Trophoblast cell (in vitro differentiated cells and primary cell): ENCODE data around the gene ANXA7.

ENCODE experiments used
- DNase-seq, 2 donors: peaks; one replicate each; pipeline ENCODE4 v3.0.0-alpha.2; 2016
- H2AFZ ChIP-seq: 2 replicates; pipeline ENCODE4 v1.6.1; 2013; ENCODE audit warnings: low read length, moderate library complexity, mild to moderate bottlenecking; ENCODE audit not compliant: insufficient read depth, poor library complexity
- H2AK5ac ChIP-seq: 2 replicates; pipeline ENCODE4 v1.6.1; 2013; ENCODE audit warnings: mild to moderate bottlenecking, low read length
- H2BK120ac ChIP-seq: 2 replicates; pipeline ENCODE4 v1.6.1; 2013; ENCODE audit warnings: low read length, mild to moderate bottlenecking, moderate library complexity; ENCODE audit not compliant: insufficient read depth, poor library complexity
- H2BK12ac ChIP-seq: 2 replicates; pipeline ENCODE4 v1.6.1; 2013; ENCODE audit warnings: mild to moderate bottlenecking, low read length, moderate library complexity
- H2BK5ac ChIP-seq: 2 replicates; pipeline ENCODE4 v1.6.1; 2013; ENCODE audit warnings: low read length, low read depth, moderate library complexity, mild to moderate bottlenecking; ENCODE audit not compliant: poor library complexity
- H3K14ac ChIP-seq: 2 replicates; pipeline ENCODE4 v1.6.1; 2013; ENCODE audit warnings: mild to moderate bottlenecking, low read length
- H3K18ac ChIP-seq: 2 replicates; pipeline ENCODE4 v1.6.1; 2013; ENCODE audit warnings: mild to moderate bottlenecking, low read length
- H3K23ac ChIP-seq: 2 replicates; pipeline ENCODE4 v1.6.1; 2013; ENCODE audit warnings: low read length
- H3K27ac ChIP-seq: 2 replicates; pipeline ENCODE4 v1.5.1; 2013; ENCODE audit warnings: low read depth, mild to moderate bottlenecking, inconsistent platforms, low read length, moderate library complexity
- H3K27me3 ChIP-seq: 2 replicates; pipeline ENCODE4 v1.6.1; 2013; ENCODE audit warnings: inconsistent platforms, mild to moderate bottlenecking, low read length, moderate library complexity; ENCODE audit not compliant: insufficient read depth
- H3K36me3 ChIP-seq, 2 experiments: 1 replicate in 1 of 2; 2 replicates in 1 of 2; pipeline ENCODE4 v1.6.1; 2013; ENCODE audit warnings: low read length in 2 of 2, mild to moderate bottlenecking in 2 of 2, moderate library complexity in 1 of 2; ENCODE audit not compliant: insufficient read depth in 2 of 2, control insufficient read depth in 1 of 2
- H3K4ac ChIP-seq: 2 replicates; pipeline ENCODE4 v1.6.1; 2013; ENCODE audit warnings: low read depth, mild to moderate bottlenecking, low read length, moderate library complexity
- H3K4me1 ChIP-seq, 2 experiments: 1 replicate in 1 of 2; 2 replicates in 1 of 2; pipeline ENCODE4 v1.6.1; 2013; ENCODE audit warnings: low read length in 2 of 2, mild to moderate bottlenecking in 2 of 2, moderate library complexity in 1 of 2; ENCODE audit not compliant: insufficient read depth in 2 of 2, control insufficient read depth in 1 of 2
- H3K4me2 ChIP-seq: 2 replicates; pipeline ENCODE4 v1.6.1; 2013; ENCODE audit warnings: inconsistent platforms, mild to moderate bottlenecking, low read length, moderate library complexity
- H3K4me3 ChIP-seq: 2 replicates; pipeline ENCODE4 v1.5.1; 2013; ENCODE audit warnings: mild to moderate bottlenecking, low read depth, low read length, inconsistent platforms
- H3K79me1 ChIP-seq: one replicate; pipeline ENCODE4 v1.6.1; 2013; ENCODE audit warnings: low read length
- H3K79me2 ChIP-seq: 2 replicates; pipeline ENCODE4 v1.6.1; 2013; ENCODE audit warnings: low read length, mild to moderate bottlenecking; ENCODE audit not compliant: control insufficient read depth, insufficient read depth, poor library complexity
- H3K9ac ChIP-seq: 2 replicates; pipeline ENCODE4 v1.6.1; 2013; ENCODE audit warnings: mild to moderate bottlenecking, low read length
- H3K9me3 ChIP-seq: 2 replicates; pipeline ENCODE4 v1.6.1; 2013; ENCODE audit warnings: low read depth, mild to moderate bottlenecking, control low read depth, inconsistent platforms, low read length; ENCODE audit not compliant: insufficient read depth
- H4K12ac ChIP-seq: 2 replicates; pipeline ENCODE4 v1.6.1; 2013; ENCODE audit warnings: low read depth, mild to moderate bottlenecking, low read length, moderate library complexity
- H4K8ac ChIP-seq: 2 replicates; pipeline ENCODE4 v1.6.1; 2013; ENCODE audit warnings: low read depth, mild to moderate bottlenecking, low read length, moderate library complexity
- H4K91ac ChIP-seq: one replicate; pipeline ENCODE4 v1.6.1; 2013; ENCODE audit warnings: low read depth, mild to moderate bottlenecking, low read length, moderate library complexity
- WGBS: extraction: QIAGEN DNeasy Blood & Tissue Kit; methylation state at CpG from one replicate; pipeline ENCODE4 v1.1.7; 2013; ENCODE audit warnings: missing lambda C conversion rate; ENCODE audit not compliant: insufficient read length, insufficient coverage; ENCODE audit errors: extremely low coverage; 5-methylcytosine and 5-hydroxymethylcytosine counted together

Gene ANXA7

GRCh38 chr10:73408061-73408460 lies 5.8 kb downstream of the ANXA7 start:
- Histone ChIP-seq H3K36me3 (no peaks in the 10 kb centered on the region), H2BK5ac (no peak overlapping the region)
- WGBS: no CpG with 5 or more reads among the region's 5 CpGs

GRCh38 chr10:73407495-73407894 lies 6.4 kb downstream of the ANXA7 start:
- WGBS: no CpG with 5 or more reads among the region's 1 CpG
- Histone ChIP-seq H4K12ac (no peak overlapping the region), H3K79me2 (no peaks in the 10 kb centered on the region), H3K18ac (no peak overlapping the region), H3K9me3 (no peaks in the 10 kb centered on the region), H2AK5ac (no peak overlapping the region), H3K4me2 (no peak overlapping the region), H2AFZ (no peak overlapping the region), H2BK12ac (no peak overlapping the region), H4K8ac (no peak overlapping the region), H4K91ac (no peak overlapping the region), H2BK5ac (no peak overlapping the region), H3K14ac (no peak overlapping the region), H3K23ac (no peak overlapping the region), H3K4me1 (no peaks in the 10 kb centered on the region), H3K4ac (no peak overlapping the region), H3K36me3 (no peaks in the 10 kb centered on the region), H3K9ac (no peak overlapping the region), H2BK120ac (no peak overlapping the region), H3K27ac (no peak overlapping the region), H3K4me3 (no peak overlapping the region), H3K79me1 (no peaks in the 10 kb centered on the region), H3K27me3 (no peaks in the 10 kb centered on the region)
- no peak for DNase-seq

More at GRCh38 chr10:73408061-73408460, 5.8 kb downstream of the ANXA7 start:
- peak overlapping the region; percentile 6 for H3K4ac ChIP-seq
- no peaks in the 10 kb centered on the region for H3K9me3 ChIP-seq
- no peak overlapping the region for H3K9ac ChIP-seq
- peaks cover 2% of the 10 kb centered on the region for H3K79me2 ChIP-seq
- H2AK5ac ChIP-seq: no peak overlapping the region
- peaks cover 3% of the 10 kb centered on the region in 2 experiments for H3K4me1 ChIP-seq
- no peak overlapping the region for H4K91ac ChIP-seq
- no peak for DNase-seq
- H3K14ac ChIP-seq: no peak overlapping the region
- no peak overlapping the region for H2BK120ac ChIP-seq
- H3K4me3 ChIP-seq: no peak overlapping the region
- no peaks in the 10 kb centered on the region for H3K27me3 ChIP-seq
- H3K4me2 ChIP-seq: no peak overlapping the region
- no peak overlapping the region for H2BK12ac ChIP-seq
- no peak overlapping the region for H4K12ac ChIP-seq
- no peak overlapping the region for H3K23ac ChIP-seq
- H2AFZ ChIP-seq: no peak overlapping the region
- no peaks in the 10 kb centered on the region for H3K79me1 ChIP-seq
- H3K27ac ChIP-seq: no peak overlapping the region
- no peak overlapping the region for H3K18ac ChIP-seq
- H4K8ac ChIP-seq: no peak overlapping the region

DNA sequence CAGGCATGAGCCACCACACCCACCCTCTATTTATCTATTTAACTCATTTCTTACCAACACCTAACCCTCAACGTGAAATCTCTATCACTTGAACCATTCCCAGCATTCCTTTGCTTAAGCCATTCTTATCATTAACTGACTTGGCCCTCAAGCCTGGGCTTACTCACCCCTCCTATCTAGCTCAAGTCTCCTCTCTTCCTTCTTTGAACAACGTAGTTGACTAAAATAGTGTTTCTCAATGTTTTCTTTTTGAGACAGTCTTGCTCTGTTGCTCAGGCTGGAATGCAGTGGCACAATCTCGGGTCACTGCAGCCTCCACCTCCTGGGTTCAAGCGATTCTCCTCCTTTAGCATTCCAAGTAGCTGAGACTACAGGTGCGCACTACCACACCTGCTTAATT lies 7.0 kb downstream of the ANXA7 start:
- Histone ChIP-seq H2BK5ac (no peak overlapping the region), H3K4me2 (no peak overlapping the region), H2BK120ac (no peak overlapping the region), H3K4me1 (no peaks in the 10 kb centered on the region), H3K36me3 (no peaks in the 10 kb centered on the region), H3K4ac (no peak overlapping the region), H3K14ac (no peak overlapping the region), H4K8ac (no peak overlapping the region), H2AFZ (no peak overlapping the region), H4K91ac (no peak overlapping the region), H3K23ac (no peak overlapping the region), H3K4me3 (no peak overlapping the region), H3K18ac (no peak overlapping the region), H3K79me1 (no peaks in the 10 kb centered on the region), H4K12ac (no peak overlapping the region), H2BK12ac (no peak overlapping the region), H3K79me2 (no peaks in the 10 kb centered on the region), H3K27me3 (no peaks in the 10 kb centered on the region), H3K27ac (no peak overlapping the region), H2AK5ac (no peak overlapping the region), H3K9me3 (no peaks in the 10 kb centered on the region), H3K9ac (no peak overlapping the region)
- WGBS: 100% methylated on average over 1 of the region's 5 CpGs
- peak; percentile 60 to 72 for DNase-seq

- Histone ChIP-seq H3K9ac (no peak overlapping the region), H2BK120ac (no peak overlapping the region), H3K18ac (no peak overlapping the region), H2BK5ac (no peak overlapping the region), H2AK5ac (no peak overlapping the region), H3K4ac (no peak overlapping the region), H3K14ac (no peak overlapping the region), H3K79me1 (no peaks in the 10 kb centered on the region), H4K12ac (no peak overlapping the region), H4K91ac (no peak overlapping the region), H3K4me1 (no peaks in the 10 kb centered on the region), H2BK12ac (no peak overlapping the region), H3K23ac (no peak overlapping the region), H3K36me3 (no peaks in the 10 kb centered on the region), H3K79me2 (no peaks in the 10 kb centered on the region), H3K27me3 (no peaks in the 10 kb centered on the region), H2AFZ (no peak overlapping the region), H4K8ac (no peak overlapping the region), H3K4me3 (no peak overlapping the region), H3K27ac (no peak overlapping the region), H3K4me2 (no peak overlapping the region), H3K9me3 (no peaks in the 10 kb centered on the region)
- DNase-seq: no peak
- no CpG with 5 or more reads among the region's 3 CpGs for WGBS
Observed at GRCh38 chr10:73405556-73405955, 8.3 kb downstream of the ANXA7 start.
